GM18505 (cell line): Measurements from ENCODE around the gene MGLL.
"Not testable (repeated sequence)": the region's sequence is repeated elsewhere in the genome, so short reads cannot be mapped to it uniquely, and the experiment has no call there.

Experiments used
- ATAC-seq: cut with Tn5 transposase; IDR thresholded peaks from one replicate; pipeline ENCODE4 v1.9.1; 2021; ENCODE audit not compliant: unreplicated experiment
- POLR2A ChIP-seq: IDR thresholded peaks from 4 replicates; pipeline ENCODE4 v1.6.1; 2011; ENCODE audit warnings: borderline replicate concordance; ENCODE audit not compliant: insufficient read depth, insufficient read length; ENCODE audit errors: extremely low read depth

Gene MGLL

GRCh38 chr3:127688416-127689265 is 133.7 kb downstream of the MGLL start:
- no peak for ATAC-seq
- TF ChIP-seq POLR2A, result no peak

GRCh38 chr3:127688022-127688415 is 134.3 kb downstream of the MGLL start:
- no peak for TF ChIP-seq POLR2A
- ATAC-seq, result no peak

- no peak for ATAC-seq
- no peak for TF ChIP-seq POLR2A
These were observed 135.0 kb downstream of the MGLL start for GRCh38 chr3:127687228-127687737.

GRCh38 chr3:127686512-127686894 is 135.8 kb downstream of the MGLL start:
- TF ChIP-seq POLR2A, result no peak
- no peak for ATAC-seq

GRCh38 chr3:127685708-127686511 is 136.4 kb downstream of the MGLL start:
- no peak for ATAC-seq
- no peak for TF ChIP-seq POLR2A

GRCh38 chr3:127684871-127685707 is 137.2 kb downstream of the MGLL start:
- TF ChIP-seq POLR2A, result no peak
- ATAC-seq, result no peak

- ATAC-seq, result no peak
- no peak for TF ChIP-seq POLR2A
These were observed 139.8 kb downstream of the MGLL start for GRCh38 chr3:127682561-127682960.

- not testable (repeated sequence) for ATAC-seq
These were observed 140.2 kb downstream of the MGLL start for GRCh38 chr3:127682175-127682554.

- ATAC-seq, result no peak
- no peak for TF ChIP-seq POLR2A
These were observed 141.5 kb downstream of the MGLL start for GRCh38 chr3:127680798-127681221.

- no peak for TF ChIP-seq POLR2A
- ATAC-seq, result no peak
These were observed 142.1 kb downstream of the MGLL start for GRCh38 chr3:127680146-127680661.

GRCh38 chr3:127679534-127680145 is 142.7 kb downstream of the MGLL start:
- no peak for ATAC-seq
- TF ChIP-seq POLR2A, result no peak

GRCh38 chr3:127678611-127679533 is 143.4 kb downstream of the MGLL start:
- no peak for TF ChIP-seq POLR2A
- ATAC-seq, result no peak

- ATAC-seq, result no peak
- no peak for TF ChIP-seq POLR2A
These were observed 144.1 kb downstream of the MGLL start for GRCh38 chr3:127678315-127678599.
